Liver (tissue), 9 donors: ENCODE data around the gene WDR90. TPM values are rescaled to one million over a fixed set of nuclear protein-coding genes. Genes with fewer than 3 reads are reported as not detected.

ENCODE experiments used
- DNase-seq: peaks from one replicate; pipeline ENCODE4 v3.0.0-alpha.2; 2017; ENCODE audit warnings: low spot score
- H3K27ac ChIP-seq, 2 donors: one replicate each; pipeline ENCODE4 v1.7.0; 2013; ENCODE audit warnings: inconsistent platforms in 2 of 2, low read length in 2 of 2, control low read depth in 1 of 2, low read depth in 1 of 2, mild to moderate bottlenecking in 1 of 2
- H3K27me3 ChIP-seq, 4 donors: one replicate each; pipeline versions ENCODE4 v1.6.1 to v1.7.0; 2013; ENCODE audit warnings: low read length in 3 of 4, inconsistent platforms in 1 of 4, mild to moderate bottlenecking in 1 of 4, moderate library complexity in 1 of 4; ENCODE audit not compliant: control insufficient read depth in 4 of 4, insufficient read depth in 4 of 4
- H3K36me3 ChIP-seq, 4 donors: one replicate each; pipeline versions ENCODE4 v1.6.1 to v1.7.0; 2013; ENCODE audit warnings: low read length in 3 of 4, mild to moderate bottlenecking in 3 of 4, low read depth in 1 of 4, moderate library complexity in 1 of 4; ENCODE audit not compliant: control insufficient read depth in 4 of 4, insufficient read depth in 3 of 4
- H3K4me1 ChIP-seq, 4 donors: one replicate each; pipeline versions ENCODE4 v1.6.1 to v1.7.0; 2013; ENCODE audit warnings: low read length in 3 of 4, mild to moderate bottlenecking in 3 of 4, moderate library complexity in 1 of 4; ENCODE audit not compliant: control insufficient read depth in 4 of 4, insufficient read depth in 4 of 4
- H3K4me3 ChIP-seq, 3 donors: one replicate each; pipeline versions ENCODE4 v1.6.1 to v1.7.0; 2013; ENCODE audit warnings: low read length in 3 of 3, control low read depth in 1 of 3, low read depth in 1 of 3, mild to moderate bottlenecking in 1 of 3
- H3K9ac ChIP-seq, 2 donors: one replicate each; pipeline ENCODE4 v1.7.0; 2013; ENCODE audit warnings: low read length in 2 of 2, mild to moderate bottlenecking in 2 of 2, moderate library complexity in 2 of 2, control low read depth in 1 of 2, low read depth in 1 of 2
- H3K9me3 ChIP-seq, 4 donors: one replicate each; pipeline versions ENCODE4 v1.6.1 to v1.7.0; 2013; ENCODE audit warnings: low read length in 3 of 4; ENCODE audit not compliant: control insufficient read depth in 4 of 4
- EGR1 ChIP-seq, 2 donors: IDR thresholded peaks; 2 replicates each; pipeline ENCODE4 v1.6.1; 2016 to 2018; ENCODE audit warnings: antibody characterized with exemption in 2 of 2, low read depth in 2 of 2
- FOXA1 ChIP-seq: IDR thresholded peaks from 2 replicates; pipeline ENCODE4 v1.6.1; 2016; ENCODE audit warnings: antibody characterized with exemption
- FOXA2 ChIP-seq: IDR thresholded peaks from 2 replicates; pipeline ENCODE4 v1.6.1; 2016; ENCODE audit warnings: antibody characterized with exemption
- GABPA ChIP-seq, 2 donors: IDR thresholded peaks in 1 of 2; conservative IDR thresholded peaks in 1 of 2; 2 replicates each; pipeline ENCODE4 v1.6.1; 2016; ENCODE audit warnings: antibody characterized with exemption in 2 of 2, mild to moderate bottlenecking in 1 of 2, moderate library complexity in 1 of 2
- HNF4A ChIP-seq, 2 donors: conservative IDR thresholded peaks; 2 replicates each; pipeline ENCODE4 v1.6.1; 2016; ENCODE audit warnings: antibody characterized with exemption in 2 of 2, mild to moderate bottlenecking in 2 of 2
- HNF4G ChIP-seq: IDR thresholded peaks from 2 replicates; pipeline ENCODE4 v1.6.1; 2016; ENCODE audit warnings: antibody characterized with exemption
- JUND ChIP-seq, 2 donors: IDR thresholded peaks; 2 replicates each; pipeline ENCODE4 v1.6.1; 2016; ENCODE audit warnings: antibody characterized with exemption in 2 of 2
- NR2F2 ChIP-seq: IDR thresholded peaks from 2 replicates; pipeline ENCODE4 v1.6.1; 2016; ENCODE audit warnings: antibody characterized with exemption
- RAD21 ChIP-seq, 2 donors: IDR thresholded peaks; 2 replicates each; pipeline ENCODE4 v1.6.1; 2016; ENCODE audit warnings: antibody characterized with exemption in 2 of 2, mild to moderate bottlenecking in 2 of 2
- RXRA ChIP-seq, 2 donors: IDR thresholded peaks; 2 replicates each; pipeline ENCODE4 v1.6.1; 2017 to 2018; ENCODE audit warnings: antibody characterized with exemption in 2 of 2, mild to moderate bottlenecking in 1 of 2
- SP1 ChIP-seq: IDR thresholded peaks from 2 replicates; pipeline ENCODE4 v1.6.1; 2018; ENCODE audit warnings: antibody characterized with exemption, mild to moderate bottlenecking
- TAF1 ChIP-seq: conservative IDR thresholded peaks from 2 replicates; pipeline ENCODE4 v1.6.1; 2016; ENCODE audit warnings: antibody characterized with exemption, mild to moderate bottlenecking
- YY1 ChIP-seq: IDR thresholded peaks from 2 replicates; pipeline ENCODE4 v1.6.1; 2016; ENCODE audit warnings: antibody characterized with exemption, mild to moderate bottlenecking
- WGBS: extraction: QIAGEN DNeasy Blood & Tissue Kit; methylation state at CpG from one replicate; pipeline ENCODE4 v1.1.7; 2013; 5-methylcytosine and 5-hydroxymethylcytosine counted together
- polyA plus RNA-seq, 2 donors: library from polyadenylated mRNA; stranded (reverse) in 1 of 2; unstranded in 1 of 2; fragments of 200-250 nt in 1 of 2; fragments of >200 nt in 1 of 2; fragmentation: Nextera tagmentation in 1 of 2; extraction: Ambion mirVana in 1 of 2; gene quantifications; one replicate each; pipeline versions ENCODE4 v1.2.1 to v1.2.3, GENCODE V29; 2013 to 2015
- total RNA-seq, 2 donors: library from RNA; depleted of rRNA; stranded (reverse); fragments of >200 nt; gene quantifications; one replicate each; pipeline ENCODE4 v1.2.3, GENCODE V29; 2014
- TF ChIP-seq, protein P1 (sequence below): IDR thresholded peaks from 2 replicates; pipeline ENCODE4 v1.6.1; 2016; ENCODE audit warnings: antibody characterized with exemption, mild to moderate bottlenecking
- TF ChIP-seq, protein P2 (sequence below): fragments of 150-350 bp; IDR thresholded peaks from 2 replicates; pipeline ENCODE4 v1.5.1; 2017; ENCODE audit warnings: improper control_type of control experiment, low read depth, low read length; ENCODE audit not compliant: missing input control
- TF ChIP-seq, protein P3 (sequence below): IDR thresholded peaks from 2 replicates; pipeline ENCODE4 v1.6.1; 2016; ENCODE audit warnings: antibody characterized with exemption
- TF ChIP-seq, protein P4 (sequence below): IDR thresholded peaks from 2 replicates; pipeline ENCODE4 v1.6.1; 2016; ENCODE audit warnings: antibody characterized with exemption
- TF ChIP-seq, protein P5 (sequence below): IDR thresholded peaks from 2 replicates; pipeline ENCODE4 v1.6.1; 2016; ENCODE audit warnings: antibody characterized with exemption
- donor health status: healthy.
- donor health status: healthy.
- donor health status: healthy.
- donor health status: healthy.
- donor health status: healthy.

WDR90 gene
- total and polyA plus RNA-seq, 4 donors: 4.7 to 13.4 (median 7.9) TPM

DNA sequence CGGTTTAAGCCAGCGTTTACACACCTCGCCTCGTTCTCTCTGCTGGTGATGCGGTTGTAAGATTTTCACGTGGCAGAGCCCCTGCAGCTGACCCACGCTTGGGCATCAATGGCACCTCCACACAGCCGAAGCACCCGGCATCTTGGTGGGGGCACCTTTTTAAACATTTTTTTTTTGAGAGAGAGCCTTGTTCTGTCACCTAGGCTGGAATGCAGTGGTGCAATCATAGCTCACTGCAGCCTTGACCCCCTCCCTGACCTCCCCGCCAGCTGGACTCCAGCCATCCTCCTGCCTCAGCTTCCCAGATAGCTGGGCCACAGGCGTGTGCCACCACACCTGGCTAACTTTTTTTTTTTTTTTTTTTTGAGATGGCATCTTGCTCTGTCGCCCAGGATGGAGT lies 4.9 kb downstream of the WDR90 start:
- TF ChIP-seq TAF1 (no peak), YY1 (no peak), FOXA1 (no peak), GABPA (IDR thresholded peaks at IDR 0.05 in 1 of 2, conservative IDR thresholded peaks at IDR 0.05 in 1 of 2) (no peak), HNF4G (no peak), NR2F2 (no peak), RXRA (IDR thresholded peaks at IDR 0.05) (no peak), HNF4A (conservative IDR thresholded peaks at IDR 0.05) (no peak)
- TF ChIP-seq, protein P1, sequence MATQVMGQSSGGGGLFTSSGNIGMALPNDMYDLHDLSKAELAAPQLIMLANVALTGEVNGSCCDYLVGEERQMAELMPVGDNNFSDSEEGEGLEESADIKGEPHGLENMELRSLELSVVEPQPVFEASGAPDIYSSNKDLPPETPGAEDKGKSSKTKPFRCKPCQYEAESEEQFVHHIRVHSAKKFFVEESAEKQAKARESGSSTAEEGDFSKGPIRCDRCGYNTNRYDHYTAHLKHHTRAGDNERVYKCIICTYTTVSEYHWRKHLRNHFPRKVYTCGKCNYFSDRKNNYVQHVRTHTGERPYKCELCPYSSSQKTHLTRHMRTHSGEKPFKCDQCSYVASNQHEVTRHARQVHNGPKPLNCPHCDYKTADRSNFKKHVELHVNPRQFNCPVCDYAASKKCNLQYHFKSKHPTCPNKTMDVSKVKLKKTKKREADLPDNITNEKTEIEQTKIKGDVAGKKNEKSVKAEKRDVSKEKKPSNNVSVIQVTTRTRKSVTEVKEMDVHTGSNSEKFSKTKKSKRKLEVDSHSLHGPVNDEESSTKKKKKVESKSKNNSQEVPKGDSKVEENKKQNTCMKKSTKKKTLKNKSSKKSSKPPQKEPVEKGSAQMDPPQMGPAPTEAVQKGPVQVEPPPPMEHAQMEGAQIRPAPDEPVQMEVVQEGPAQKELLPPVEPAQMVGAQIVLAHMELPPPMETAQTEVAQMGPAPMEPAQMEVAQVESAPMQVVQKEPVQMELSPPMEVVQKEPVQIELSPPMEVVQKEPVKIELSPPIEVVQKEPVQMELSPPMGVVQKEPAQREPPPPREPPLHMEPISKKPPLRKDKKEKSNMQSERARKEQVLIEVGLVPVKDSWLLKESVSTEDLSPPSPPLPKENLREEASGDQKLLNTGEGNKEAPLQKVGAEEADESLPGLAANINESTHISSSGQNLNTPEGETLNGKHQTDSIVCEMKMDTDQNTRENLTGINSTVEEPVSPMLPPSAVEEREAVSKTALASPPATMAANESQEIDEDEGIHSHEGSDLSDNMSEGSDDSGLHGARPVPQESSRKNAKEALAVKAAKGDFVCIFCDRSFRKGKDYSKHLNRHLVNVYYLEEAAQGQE: no peak
- TF ChIP-seq, protein P2, sequence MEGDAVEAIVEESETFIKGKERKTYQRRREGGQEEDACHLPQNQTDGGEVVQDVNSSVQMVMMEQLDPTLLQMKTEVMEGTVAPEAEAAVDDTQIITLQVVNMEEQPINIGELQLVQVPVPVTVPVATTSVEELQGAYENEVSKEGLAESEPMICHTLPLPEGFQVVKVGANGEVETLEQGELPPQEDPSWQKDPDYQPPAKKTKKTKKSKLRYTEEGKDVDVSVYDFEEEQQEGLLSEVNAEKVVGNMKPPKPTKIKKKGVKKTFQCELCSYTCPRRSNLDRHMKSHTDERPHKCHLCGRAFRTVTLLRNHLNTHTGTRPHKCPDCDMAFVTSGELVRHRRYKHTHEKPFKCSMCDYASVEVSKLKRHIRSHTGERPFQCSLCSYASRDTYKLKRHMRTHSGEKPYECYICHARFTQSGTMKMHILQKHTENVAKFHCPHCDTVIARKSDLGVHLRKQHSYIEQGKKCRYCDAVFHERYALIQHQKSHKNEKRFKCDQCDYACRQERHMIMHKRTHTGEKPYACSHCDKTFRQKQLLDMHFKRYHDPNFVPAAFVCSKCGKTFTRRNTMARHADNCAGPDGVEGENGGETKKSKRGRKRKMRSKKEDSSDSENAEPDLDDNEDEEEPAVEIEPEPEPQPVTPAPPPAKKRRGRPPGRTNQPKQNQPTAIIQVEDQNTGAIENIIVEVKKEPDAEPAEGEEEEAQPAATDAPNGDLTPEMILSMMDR: no peak
- TF ChIP-seq, protein P3, sequence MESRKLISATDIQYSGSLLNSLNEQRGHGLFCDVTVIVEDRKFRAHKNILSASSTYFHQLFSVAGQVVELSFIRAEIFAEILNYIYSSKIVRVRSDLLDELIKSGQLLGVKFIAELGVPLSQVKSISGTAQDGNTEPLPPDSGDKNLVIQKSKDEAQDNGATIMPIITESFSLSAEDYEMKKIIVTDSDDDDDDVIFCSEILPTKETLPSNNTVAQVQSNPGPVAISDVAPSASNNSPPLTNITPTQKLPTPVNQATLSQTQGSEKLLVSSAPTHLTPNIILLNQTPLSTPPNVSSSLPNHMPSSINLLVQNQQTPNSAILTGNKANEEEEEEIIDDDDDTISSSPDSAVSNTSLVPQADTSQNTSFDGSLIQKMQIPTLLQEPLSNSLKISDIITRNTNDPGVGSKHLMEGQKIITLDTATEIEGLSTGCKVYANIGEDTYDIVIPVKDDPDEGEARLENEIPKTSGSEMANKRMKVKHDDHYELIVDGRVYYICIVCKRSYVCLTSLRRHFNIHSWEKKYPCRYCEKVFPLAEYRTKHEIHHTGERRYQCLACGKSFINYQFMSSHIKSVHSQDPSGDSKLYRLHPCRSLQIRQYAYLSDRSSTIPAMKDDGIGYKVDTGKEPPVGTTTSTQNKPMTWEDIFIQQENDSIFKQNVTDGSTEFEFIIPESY: no peak
- Histone ChIP-seq H3K27me3 (no peaks in the 10 kb centered on the region), H3K9ac (no peak overlapping the region), H3K27ac (no peak overlapping the region), H3K4me3 (no peak overlapping the region), H3K9me3 (no peaks in the 10 kb centered on the region), H3K36me3 (peaks cover 0 to 5% (median 1%) of the 10 kb centered on the region in 4 donors), H3K4me1 (peaks cover 0 to 17% (median 8%) of the 10 kb centered on the region in 4 donors)
- no peak for DNase-seq
- WGBS: 90% methylated on average over 12 of the region's 12 CpGs

DNA sequence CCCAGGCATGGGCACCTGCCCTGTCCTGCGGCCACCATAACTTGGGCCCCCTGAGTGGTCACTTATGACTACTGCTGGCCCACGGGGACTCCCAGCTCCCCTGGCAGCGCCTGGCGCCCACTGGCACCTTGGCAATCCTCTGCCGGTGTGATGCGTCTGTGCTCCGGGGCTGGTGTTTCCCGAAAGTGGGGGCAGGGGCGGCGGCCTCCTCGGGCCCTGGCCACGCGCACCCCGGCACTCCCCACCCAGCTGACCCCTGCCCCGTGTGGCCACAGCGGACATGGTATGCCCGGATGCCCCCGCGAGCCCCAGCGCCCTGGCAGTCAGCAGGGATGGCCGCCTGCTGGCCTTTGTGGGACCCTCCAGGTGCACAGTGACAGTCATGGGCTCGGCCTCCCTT lies 8.3 kb downstream of the WDR90 start:
- Histone ChIP-seq H3K27me3 (no peaks in the 10 kb centered on the region), H3K36me3 (peaks cover 0 to 5% (median 1%) of the 10 kb centered on the region in 4 donors), H3K9me3 (no peaks in the 10 kb centered on the region), H3K9ac (no peak overlapping the region), H3K27ac (no peak overlapping the region), H3K4me3 (no peak overlapping the region), H3K4me1 (peaks cover 10 to 22% (median 16%) of the 10 kb centered on the region in 4 donors)
- TF ChIP-seq RXRA (IDR thresholded peaks at IDR 0.05): no peak
- no peak for TF ChIP-seq NR2F2
- no peak for TF ChIP-seq TAF1
- TF ChIP-seq EGR1 (IDR thresholded peaks at IDR 0.05; ENCODE audit: low read depth in 2 of 2): no peak
- TF ChIP-seq YY1: no peak
- TF ChIP-seq FOXA2: no peak
- TF ChIP-seq HNF4G: no peak
- TF ChIP-seq, protein P4, sequence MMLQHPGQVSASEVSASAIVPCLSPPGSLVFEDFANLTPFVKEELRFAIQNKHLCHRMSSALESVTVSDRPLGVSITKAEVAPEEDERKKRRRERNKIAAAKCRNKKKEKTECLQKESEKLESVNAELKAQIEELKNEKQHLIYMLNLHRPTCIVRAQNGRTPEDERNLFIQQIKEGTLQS: no peak
- TF ChIP-seq, protein P2: no peak
- no peak for TF ChIP-seq JUND (IDR thresholded peaks at IDR 0.05)
- no peak for TF ChIP-seq SP1
- TF ChIP-seq, protein P5, sequence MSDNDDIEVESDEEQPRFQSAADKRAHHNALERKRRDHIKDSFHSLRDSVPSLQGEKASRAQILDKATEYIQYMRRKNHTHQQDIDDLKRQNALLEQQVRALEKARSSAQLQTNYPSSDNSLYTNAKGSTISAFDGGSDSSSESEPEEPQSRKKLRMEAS: no peak
- no peak for TF ChIP-seq RAD21 (IDR thresholded peaks at IDR 0.05)
- TF ChIP-seq, protein P1: no peak
- no peak for TF ChIP-seq HNF4A (conservative IDR thresholded peaks at IDR 0.05)
- no peak for TF ChIP-seq FOXA1
- 97% methylated on average over 22 of the region's 22 CpGs for WGBS
- DNase-seq: no peak
